Esophagus muscularis mucosa (tissue), 4 donors: ENCODE data around the gene TMPRSS15.
A peak's percentile ranks its signal among the peaks of the same experiment; 100 is the strongest.

Experiments used
- CTCF ChIP-seq, 3 experiments: fragments of 200-600 bp in 2 of 3; fragments of 450-650 bp in 1 of 3; sonication (generic) in 2 of 3; IDR thresholded peaks; one replicate each; pipeline ENCODE4 v1.5.1; 2017 to 2019; ENCODE audit warnings: antibody characterized with exemption in 3 of 3, mild to moderate bottlenecking in 2 of 3, moderate library complexity in 1 of 3
- EP300 ChIP-seq: sonication (generic); formaldehyde crosslinking; IDR thresholded peaks from one replicate; pipeline ENCODE4 v1.6.1; 2017; ENCODE audit warnings: antibody characterized with exemption
- POLR2A ChIP-seq: fragments of 450-650 bp; IDR thresholded peaks from one replicate; pipeline ENCODE4 v1.6.1; 2017; ENCODE audit warnings: antibody characterized with exemption, moderate library complexity, mild to moderate bottlenecking, low read depth

- TF ChIP-seq CTCF (IDR thresholded peaks at IDR 0.05) (peak in 1 of 3 experiments; percentile 18), POLR2A (no peak), EP300 (no peak)
Observed at GRCh38 chr21:18369115-18369514, 34.5 kb downstream of the TMPRSS15 start.
